Measurements from ENCODE around the gene ARL6IP5. TPM values are rescaled to one million over a fixed set of nuclear protein-coding genes. Genes with fewer than 3 reads are reported as not detected.

Gene ARL6IP5
- total RNA-seq, 1 donor, result 89.4 TPM

DNA sequence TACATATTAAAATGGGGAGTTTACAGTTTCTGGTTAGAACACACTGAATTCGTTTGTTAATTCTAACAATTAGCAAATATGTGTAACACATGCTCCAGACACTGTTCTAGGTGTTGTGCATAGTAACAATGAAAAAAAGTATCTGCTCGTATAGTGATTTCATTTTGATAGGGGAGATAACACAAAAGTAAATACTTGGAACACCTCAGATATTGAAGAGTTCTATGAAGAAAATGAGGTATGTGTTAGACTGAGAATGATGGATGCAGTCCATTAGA lies 25.9 kb upstream of the ARL6IP5 start:
- H3K4me3 ChIP-seq (ENCODE audit: low read depth, low read length), result no peak overlapping the region
- TF ChIP-seq, protein P1, sequence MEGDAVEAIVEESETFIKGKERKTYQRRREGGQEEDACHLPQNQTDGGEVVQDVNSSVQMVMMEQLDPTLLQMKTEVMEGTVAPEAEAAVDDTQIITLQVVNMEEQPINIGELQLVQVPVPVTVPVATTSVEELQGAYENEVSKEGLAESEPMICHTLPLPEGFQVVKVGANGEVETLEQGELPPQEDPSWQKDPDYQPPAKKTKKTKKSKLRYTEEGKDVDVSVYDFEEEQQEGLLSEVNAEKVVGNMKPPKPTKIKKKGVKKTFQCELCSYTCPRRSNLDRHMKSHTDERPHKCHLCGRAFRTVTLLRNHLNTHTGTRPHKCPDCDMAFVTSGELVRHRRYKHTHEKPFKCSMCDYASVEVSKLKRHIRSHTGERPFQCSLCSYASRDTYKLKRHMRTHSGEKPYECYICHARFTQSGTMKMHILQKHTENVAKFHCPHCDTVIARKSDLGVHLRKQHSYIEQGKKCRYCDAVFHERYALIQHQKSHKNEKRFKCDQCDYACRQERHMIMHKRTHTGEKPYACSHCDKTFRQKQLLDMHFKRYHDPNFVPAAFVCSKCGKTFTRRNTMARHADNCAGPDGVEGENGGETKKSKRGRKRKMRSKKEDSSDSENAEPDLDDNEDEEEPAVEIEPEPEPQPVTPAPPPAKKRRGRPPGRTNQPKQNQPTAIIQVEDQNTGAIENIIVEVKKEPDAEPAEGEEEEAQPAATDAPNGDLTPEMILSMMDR (IDR thresholded peaks at IDR 0.05; ENCODE audit: insufficient read depth, low read depth, low read length), result no peak
- DNase-seq (ENCODE audit: low read depth), result no peak

DNA sequence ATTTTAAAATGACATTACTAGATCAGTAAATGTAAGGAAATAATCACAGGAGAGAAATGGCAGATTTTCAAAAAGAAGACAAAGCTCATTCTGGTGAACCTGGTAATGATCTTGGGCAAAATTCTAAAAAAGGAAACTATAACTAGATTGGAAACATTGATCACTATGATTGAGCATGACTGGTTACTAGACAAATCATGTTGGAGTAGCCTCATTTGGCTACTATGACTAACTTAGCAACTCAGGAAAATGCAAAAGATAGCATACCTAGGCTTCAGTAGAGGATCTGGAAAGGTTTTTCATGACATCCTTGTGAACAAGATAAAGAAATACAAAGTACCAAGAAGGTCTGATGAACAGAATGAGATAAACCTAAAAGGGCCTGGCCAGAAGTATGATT lies 25.0 kb upstream of the ARL6IP5 start:
- no peak overlapping the region for H3K4me3 ChIP-seq (ENCODE audit: low read depth, low read length)
- TF ChIP-seq, protein P1 (IDR thresholded peaks at IDR 0.05; ENCODE audit: insufficient read depth, low read depth, low read length), result no peak
- no peak for DNase-seq (ENCODE audit: low read depth)

DNA sequence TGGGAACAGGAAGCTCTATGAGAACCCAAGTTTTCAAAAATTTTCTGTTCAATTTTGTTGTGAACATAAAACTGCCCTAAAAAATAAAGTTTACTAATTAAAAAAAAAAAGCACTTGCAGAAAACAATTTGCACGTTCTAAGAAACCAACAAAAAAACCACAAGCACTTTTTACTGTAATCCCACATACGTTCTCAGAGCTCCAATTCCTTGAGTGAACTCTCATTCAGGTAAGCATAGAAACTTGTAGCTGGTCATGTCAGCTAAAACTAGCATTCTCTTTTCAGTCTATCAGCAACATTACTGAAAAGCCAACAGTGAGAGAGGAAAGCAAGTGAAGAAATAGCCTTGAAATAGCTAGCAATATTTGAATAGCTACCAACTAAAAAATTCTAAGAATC lies 21.1 kb upstream of the ARL6IP5 start:
- TF ChIP-seq, protein P1 (IDR thresholded peaks at IDR 0.05; ENCODE audit: insufficient read depth, low read depth, low read length), result no peak
- DNase-seq (ENCODE audit: low read depth), result no peak
- no peak overlapping the region for H3K4me3 ChIP-seq (ENCODE audit: low read depth, low read length)

DNA sequence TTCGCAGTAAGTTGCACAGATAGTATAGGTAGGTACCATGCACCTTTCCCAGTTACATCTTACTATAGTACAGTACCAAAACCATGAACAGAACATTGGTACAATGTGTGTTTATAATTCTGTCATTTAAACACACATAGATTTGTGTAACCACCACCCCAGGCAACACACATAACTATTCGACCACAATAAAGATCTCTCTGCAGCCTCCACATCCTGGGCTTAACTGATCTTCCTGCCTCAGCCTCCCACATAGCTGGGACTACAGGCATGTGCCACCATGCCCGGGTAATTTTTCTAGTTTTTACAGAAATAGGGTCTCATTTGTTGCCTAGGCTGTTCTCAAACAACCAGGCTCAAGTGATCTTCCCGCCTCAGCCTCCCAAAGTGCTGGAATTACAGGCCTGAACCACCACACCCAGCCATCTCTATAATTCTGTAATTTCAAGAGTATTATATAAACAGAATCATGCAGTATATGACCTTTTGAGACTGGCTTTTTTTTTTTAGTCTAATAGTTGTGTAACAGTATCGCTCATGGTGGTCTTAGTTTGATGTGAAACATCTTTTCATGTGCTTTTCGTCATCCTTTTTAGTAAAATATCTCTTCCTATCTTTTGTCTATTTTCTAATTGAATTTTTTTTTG lies 19.3 kb upstream of the ARL6IP5 start:
- TF ChIP-seq, protein P1 (IDR thresholded peaks at IDR 0.05; ENCODE audit: insufficient read depth, low read depth, low read length), result no peak
- DNase-seq (ENCODE audit: low read depth), result no peak
- H3K4me3 ChIP-seq (ENCODE audit: low read depth, low read length), result no peak overlapping the region

DNA sequence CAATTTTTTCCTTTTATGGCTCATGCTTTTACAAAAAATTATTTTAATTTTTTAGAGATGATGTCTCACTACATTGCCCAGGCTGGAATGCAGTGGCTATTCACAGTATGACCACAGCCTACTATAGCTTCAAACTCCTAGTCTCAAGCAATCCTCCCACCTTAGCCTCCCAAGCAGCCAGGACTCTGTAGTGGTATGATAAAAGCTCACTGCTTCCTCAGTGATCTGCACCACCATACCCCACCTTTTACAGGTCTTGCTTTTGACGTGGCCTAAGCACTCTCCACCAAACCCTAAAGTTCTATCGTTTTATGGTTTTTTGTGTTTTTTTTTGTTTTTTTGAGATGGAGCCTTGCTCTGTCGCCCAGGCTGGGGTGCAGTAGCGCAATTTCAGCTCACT lies 18.6 kb upstream of the ARL6IP5 start:
- DNase-seq (ENCODE audit: low read depth), result no peak
- TF ChIP-seq, protein P1 (IDR thresholded peaks at IDR 0.05; ENCODE audit: insufficient read depth, low read depth, low read length), result no peak
- no peak overlapping the region for H3K4me3 ChIP-seq (ENCODE audit: low read depth, low read length)

DNA sequence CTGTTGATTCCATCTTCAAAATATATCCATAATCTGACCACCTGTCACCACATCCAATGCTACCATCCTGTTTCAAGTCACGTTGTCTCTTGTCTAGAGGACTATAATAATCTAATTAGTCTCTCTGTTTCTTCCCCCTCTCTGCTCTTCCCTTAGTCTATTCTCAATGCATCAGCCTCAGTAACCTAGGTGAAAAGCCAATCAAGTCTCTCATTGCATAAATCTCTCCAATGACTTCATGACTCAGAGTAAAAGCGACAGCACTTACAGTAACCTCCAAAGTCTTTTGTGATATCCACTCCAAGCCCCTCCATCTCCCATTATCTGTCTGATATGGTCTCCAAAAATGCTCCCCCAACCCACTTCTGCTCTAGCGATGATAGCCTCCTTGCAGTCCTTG lies 11.8 kb upstream of the ARL6IP5 start:
- TF ChIP-seq, protein P1 (IDR thresholded peaks at IDR 0.05; ENCODE audit: insufficient read depth, low read depth, low read length), result no peak
- no peak for DNase-seq (ENCODE audit: low read depth)

More for the DNA sequence above, 11.8 kb upstream of the ARL6IP5 start:
- no peak overlapping the region for H3K4me3 ChIP-seq (ENCODE audit: low read depth, low read length)

Measured in fibroblast of villous mesenchyme (primary cell).